ENCODE results near the gene CRYBA4. TPM values are rescaled to one million over a fixed set of nuclear protein-coding genes. Genes with fewer than 3 reads are reported as not detected.

Gene CRYBA4
- total RNA-seq, 1 donor from 2014 or later = not detected

GRCh38 chr22:26619510-26619909 lies 2.3 kb upstream of the CRYBA4 start:
- no peak overlapping the region for H3K4me3 ChIP-seq (ENCODE audit: low read depth, low read length)
- DNase-seq (ENCODE audit: low read depth) (no peak), FAIRE-seq (no peak)
- no peak for TF ChIP-seq CTCF (IDR thresholded peaks at IDR 0.05; ENCODE audit: insufficient read depth, low read length, severe bottlenecking)
- peaks cover 2% of the 10 kb centered on the region for H3K27me3 ChIP-seq (ENCODE audit: control insufficient read depth, insufficient read depth, low read length)
- no peaks in the 10 kb centered on the region for H3K36me3 ChIP-seq (ENCODE audit: control insufficient read depth, insufficient read depth, low read length)

GRCh38 chr22:26620197-26620596 lies 1.6 kb upstream of the CRYBA4 start:
- no peak overlapping the region for H3K4me3 ChIP-seq (ENCODE audit: low read depth, low read length)
- no peaks in the 10 kb centered on the region for H3K27me3 ChIP-seq (ENCODE audit: control insufficient read depth, insufficient read depth, low read length)
- no peak for FAIRE-seq
- TF ChIP-seq CTCF (IDR thresholded peaks at IDR 0.05; ENCODE audit: insufficient read depth, low read length, severe bottlenecking) = no peak
- DNase-seq (ENCODE audit: low read depth) = no peak
- H3K36me3 ChIP-seq (ENCODE audit: control insufficient read depth, insufficient read depth, low read length) = no peaks in the 10 kb centered on the region

- Histone ChIP-seq H3K4me3 (ENCODE audit: low read depth, low read length) (no peak overlapping the region), H3K27me3 (ENCODE audit: control insufficient read depth, insufficient read depth, low read length) (no peaks in the 10 kb centered on the region), H3K36me3 (ENCODE audit: control insufficient read depth, insufficient read depth, low read length) (no peaks in the 10 kb centered on the region)
- no peak for FAIRE-seq
- no peak for DNase-seq (ENCODE audit: low read depth)
- TF ChIP-seq CTCF (IDR thresholded peaks at IDR 0.05; ENCODE audit: insufficient read depth, low read length, severe bottlenecking) = no peak
Observed at GRCh38 chr22:26623984-26624383, 2.2 kb downstream of the CRYBA4 start.

GRCh38 chr22:26624803-26625202 lies 3.0 kb downstream of the CRYBA4 start:
- Histone ChIP-seq H3K27me3 (ENCODE audit: control insufficient read depth, insufficient read depth, low read length) (no peaks in the 10 kb centered on the region), H3K36me3 (ENCODE audit: control insufficient read depth, insufficient read depth, low read length) (no peaks in the 10 kb centered on the region), H3K4me3 (ENCODE audit: low read depth, low read length) (no peak overlapping the region)
- peak; percentile 73 for FAIRE-seq
- no peak for TF ChIP-seq CTCF (IDR thresholded peaks at IDR 0.05; ENCODE audit: insufficient read depth, low read length, severe bottlenecking)
- DNase-seq (ENCODE audit: low read depth) = no peak

GRCh38 chr22:26629988-26630761 lies 8.4 kb downstream of the CRYBA4 start:
- H3K27me3 ChIP-seq (ENCODE audit: control insufficient read depth, insufficient read depth, low read length) = no peaks in the 10 kb centered on the region
- FAIRE-seq = no peak
- no peak for TF ChIP-seq CTCF (IDR thresholded peaks at IDR 0.05; ENCODE audit: insufficient read depth, low read length, severe bottlenecking)
- DNase-seq (ENCODE audit: low read depth) = no peak
- no peak overlapping the region for H3K4me3 ChIP-seq (ENCODE audit: low read depth, low read length)
- H3K36me3 ChIP-seq (ENCODE audit: control insufficient read depth, insufficient read depth, low read length) = no peaks in the 10 kb centered on the region

- TF ChIP-seq CTCF (IDR thresholded peaks at IDR 0.05; ENCODE audit: insufficient read depth, low read length, severe bottlenecking) = no peak
- FAIRE-seq (no peak), DNase-seq (ENCODE audit: low read depth) (no peak)
- Histone ChIP-seq H3K4me3 (ENCODE audit: low read depth, low read length) (no peak overlapping the region), H3K36me3 (ENCODE audit: control insufficient read depth, insufficient read depth, low read length) (no peaks in the 10 kb centered on the region), H3K27me3 (ENCODE audit: control insufficient read depth, insufficient read depth, low read length) (no peaks in the 10 kb centered on the region)
Observed at GRCh38 chr22:26631282-26631681, 9.5 kb downstream of the CRYBA4 start.

Data from bronchial epithelial cell (primary cell).